ENCODE data around the gene DDB1. TPM values are rescaled to one million over a fixed set of nuclear protein-coding genes. Genes with fewer than 3 reads are reported as not detected.

DDB1 gene
- total and polyA plus RNA-seq, 2 of the 4 experiments (the other 2 are of a cell fraction): 221 to 412 TPM

DNA sequence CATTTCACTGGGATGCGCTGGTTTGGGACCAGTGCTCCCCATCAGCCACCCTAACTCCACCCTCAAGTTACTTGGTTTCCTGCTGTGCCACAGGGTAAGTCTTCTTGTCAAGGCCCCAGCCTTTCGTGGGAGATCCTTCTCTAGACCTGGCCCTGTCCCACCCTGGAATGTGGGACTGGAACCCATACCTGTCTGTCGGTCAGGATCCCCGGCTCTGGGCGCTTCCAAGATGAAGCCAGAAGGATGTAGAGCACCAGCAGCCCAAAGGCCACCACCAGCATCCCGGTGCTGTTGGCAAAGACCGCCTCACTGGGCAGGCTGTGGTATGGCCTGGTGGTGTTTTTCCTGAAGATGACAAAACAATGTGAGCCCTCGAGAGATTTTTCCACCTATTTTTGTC, 17.9 kb upstream of the DDB1 start:
- no peaks in the 10 kb centered on the region for H3K27me3 ChIP-seq (ENCODE audit: control insufficient read depth, insufficient read depth, low read length)
- peaks cover 48% of the 10 kb centered on the region for H3K36me3 ChIP-seq (ENCODE audit: control insufficient read depth, insufficient read depth, low read length)

More for the DNA sequence above, 17.9 kb upstream of the DDB1 start:
- CTCF ChIA-PET: no interaction called here
- no peaks in the 10 kb centered on the region; a peak in 2 of 4 replicates for H3K79me1 ChIP-seq (ENCODE audit: low read depth in 1 of 2, low read length in 2 of 2)
- H2BK5ac ChIP-seq (ENCODE audit: low read depth, low read length, poor library complexity, severe bottlenecking): no peak overlapping the region
- no peak for TF ChIP-seq RAD21 (IDR thresholded peaks at IDR 0.05; ENCODE audit: low read length)
- TF ChIP-seq POLR2A (IDR thresholded peaks at IDR 0.05; ENCODE audit: low read depth, low read length): no peak
- TF ChIP-seq, protein P1, sequence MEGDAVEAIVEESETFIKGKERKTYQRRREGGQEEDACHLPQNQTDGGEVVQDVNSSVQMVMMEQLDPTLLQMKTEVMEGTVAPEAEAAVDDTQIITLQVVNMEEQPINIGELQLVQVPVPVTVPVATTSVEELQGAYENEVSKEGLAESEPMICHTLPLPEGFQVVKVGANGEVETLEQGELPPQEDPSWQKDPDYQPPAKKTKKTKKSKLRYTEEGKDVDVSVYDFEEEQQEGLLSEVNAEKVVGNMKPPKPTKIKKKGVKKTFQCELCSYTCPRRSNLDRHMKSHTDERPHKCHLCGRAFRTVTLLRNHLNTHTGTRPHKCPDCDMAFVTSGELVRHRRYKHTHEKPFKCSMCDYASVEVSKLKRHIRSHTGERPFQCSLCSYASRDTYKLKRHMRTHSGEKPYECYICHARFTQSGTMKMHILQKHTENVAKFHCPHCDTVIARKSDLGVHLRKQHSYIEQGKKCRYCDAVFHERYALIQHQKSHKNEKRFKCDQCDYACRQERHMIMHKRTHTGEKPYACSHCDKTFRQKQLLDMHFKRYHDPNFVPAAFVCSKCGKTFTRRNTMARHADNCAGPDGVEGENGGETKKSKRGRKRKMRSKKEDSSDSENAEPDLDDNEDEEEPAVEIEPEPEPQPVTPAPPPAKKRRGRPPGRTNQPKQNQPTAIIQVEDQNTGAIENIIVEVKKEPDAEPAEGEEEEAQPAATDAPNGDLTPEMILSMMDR (conservative IDR thresholded peaks at IDR 0.05; ENCODE audit: low read depth, low read length): no peak
- TF ChIP-seq, protein P2, sequence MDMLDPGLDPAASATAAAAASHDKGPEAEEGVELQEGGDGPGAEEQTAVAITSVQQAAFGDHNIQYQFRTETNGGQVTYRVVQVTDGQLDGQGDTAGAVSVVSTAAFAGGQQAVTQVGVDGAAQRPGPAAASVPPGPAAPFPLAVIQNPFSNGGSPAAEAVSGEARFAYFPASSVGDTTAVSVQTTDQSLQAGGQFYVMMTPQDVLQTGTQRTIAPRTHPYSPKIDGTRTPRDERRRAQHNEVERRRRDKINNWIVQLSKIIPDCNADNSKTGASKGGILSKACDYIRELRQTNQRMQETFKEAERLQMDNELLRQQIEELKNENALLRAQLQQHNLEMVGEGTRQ (IDR thresholded peaks at IDR 0.05; ENCODE audit: low read depth, low read length): no peak
- TF ChIP-seq MAZ (IDR thresholded peaks at IDR 0.05; ENCODE audit: borderline replicate concordance, low read depth, low read length): no peak
- no peak for TF ChIP-seq MXI1 (IDR thresholded peaks at IDR 0.05; ENCODE audit: borderline replicate concordance, low read depth, low read length)
- no peak for TF ChIP-seq BHLHE40 (IDR thresholded peaks at IDR 0.05; ENCODE audit: low read depth, low read length)
- TF ChIP-seq MAFK (IDR thresholded peaks at IDR 0.05; ENCODE audit: low read depth, low read length): no peak
- H4K20me1 ChIP-seq (ENCODE audit: insufficient read depth, low read length): no peaks in the 10 kb centered on the region
- intact Hi-C loops (cut with micrococcal nuclease): no loop called here
- H3K9ac ChIP-seq (ENCODE audit: low read depth, low read length): no peak overlapping the region
- H2BK15ac ChIP-seq (ENCODE audit: low read depth, low read length): no peak overlapping the region
- H2AK9ac ChIP-seq (replicated peaks; ENCODE audit: low read depth, low read length, poor library complexity): no peak overlapping the region
- no peak overlapping the region for H4K91ac ChIP-seq (ENCODE audit: insufficient read depth, low read depth, low read length)
- in situ Hi-C loops (cut with MboI; ENCODE audit: low sequenced_read_pairs): no loop called here
- H2BK120ac ChIP-seq (ENCODE audit: low read depth, low read length): no peak overlapping the region
- WGBS, 2 experiments (ENCODE audit: extremely low coverage in 2 of 2, insufficient read length in 1 of 2): 100% methylated on average over 3 of the region's 8 CpGs; no CpG with 5 or more reads in 1 of the 2 experiments
- no peak overlapping the region for H3K23ac ChIP-seq (ENCODE audit: low read depth, low read length)
- H4K5ac ChIP-seq (ENCODE audit: low read depth, low read length): no peak overlapping the region
- no peak overlapping the region for H3K4me2 ChIP-seq (ENCODE audit: low read depth, low read length)
- no peak overlapping the region for H4K8ac ChIP-seq (ENCODE audit: low read depth in 2 of 2, low read length in 2 of 2)
- no peak overlapping the region for H3K4me3 ChIP-seq (ENCODE audit: insufficient read depth, low read depth, low read length)
- no peak overlapping the region for H2BK20ac ChIP-seq (ENCODE audit: low read depth, low read length)
- DNase-seq: no peak
- POLR2A ChIA-PET (ENCODE audit: unreplicated experiment): no interaction called here
- no peak for ATAC-seq (ENCODE audit: low read depth)
- no peak overlapping the region for H2AK5ac ChIP-seq (ENCODE audit: low read depth, low read length)
- H3K56ac ChIP-seq (ENCODE audit: extremely low read depth, insufficient read depth, low read length): no peak overlapping the region
- BruUV-seq (replicated peaks): no TSS peak
- no peak overlapping the region for H3K18ac ChIP-seq (ENCODE audit: low read depth, low read length)
- H2AFZ ChIP-seq (replicated peaks; ENCODE audit: low read length, poor library complexity): no peak overlapping the region
- H3K9me1 ChIP-seq (ENCODE audit: insufficient read depth, low read length): peaks cover 5% of the 10 kb centered on the region; the same call in 1 of the 2 replicates
- H3K27ac ChIP-seq (ENCODE audit: insufficient read depth, low read length): no peak overlapping the region
- H3K4me1 ChIP-seq (ENCODE audit: control insufficient read depth, insufficient read depth, low read length): no peaks in the 10 kb centered on the region
- no peak overlapping the region for H3K14ac ChIP-seq (replicated peaks; ENCODE audit: low read depth, low read length)
- dilution Hi-C loops (cut with HindIII; ENCODE audit: low sequenced_read_pairs, unreplicated experiment): no loop called here
- H3K4ac ChIP-seq (ENCODE audit: low read depth, low read length): no peak overlapping the region
- H3K9me3 ChIP-seq (ENCODE audit: control insufficient read depth, insufficient read depth, low read length): no peaks in the 10 kb centered on the region
